IPS-11a (cell line): ENCODE measurements around the gene FBXL7.

ENCODE experiments used
- H3K4me3 ChIP-seq: one replicate; pipeline ENCODE4 v1.5.1; 2013; ENCODE audit warnings: low read depth, low read length, control low read depth

The FBXL7 gene

GRCh38 chr5:15574806-15575325 is 74.9 kb downstream of the FBXL7 start:
- H3K4me3 ChIP-seq = no peak overlapping the region

GRCh38 chr5:15575666-15576065 is 75.7 kb downstream of the FBXL7 start:
- no peak overlapping the region for H3K4me3 ChIP-seq

GRCh38 chr5:15577132-15577531 is 77.2 kb downstream of the FBXL7 start:
- no peak overlapping the region for H3K4me3 ChIP-seq

DNA sequence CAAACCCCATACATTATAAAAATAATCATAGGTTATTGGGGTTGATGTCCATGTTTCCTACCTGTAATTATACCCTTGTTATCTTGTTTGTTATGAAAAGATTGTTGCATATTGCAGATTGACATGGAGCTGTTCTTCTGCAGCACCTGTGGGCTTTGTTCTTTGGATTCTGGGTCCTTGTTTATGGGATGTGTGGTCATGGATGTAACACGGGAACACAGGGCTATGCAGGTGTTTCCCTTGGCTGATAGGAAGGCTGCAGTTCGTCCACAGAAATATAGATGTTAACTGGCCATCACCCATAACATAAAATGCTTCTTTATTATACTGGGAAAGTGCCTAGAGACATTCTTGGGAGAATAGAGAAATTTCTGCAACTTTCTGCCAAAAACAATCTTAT is 77.9 kb downstream of the FBXL7 start:
- no peak overlapping the region for H3K4me3 ChIP-seq

- H3K4me3 ChIP-seq = no peak overlapping the region
Measured at GRCh38 chr5:15579193-15579990, 79.4 kb downstream of the FBXL7 start.

GRCh38 chr5:15584528-15584927 is 84.5 kb downstream of the FBXL7 start:
- no peak overlapping the region for H3K4me3 ChIP-seq

DNA sequence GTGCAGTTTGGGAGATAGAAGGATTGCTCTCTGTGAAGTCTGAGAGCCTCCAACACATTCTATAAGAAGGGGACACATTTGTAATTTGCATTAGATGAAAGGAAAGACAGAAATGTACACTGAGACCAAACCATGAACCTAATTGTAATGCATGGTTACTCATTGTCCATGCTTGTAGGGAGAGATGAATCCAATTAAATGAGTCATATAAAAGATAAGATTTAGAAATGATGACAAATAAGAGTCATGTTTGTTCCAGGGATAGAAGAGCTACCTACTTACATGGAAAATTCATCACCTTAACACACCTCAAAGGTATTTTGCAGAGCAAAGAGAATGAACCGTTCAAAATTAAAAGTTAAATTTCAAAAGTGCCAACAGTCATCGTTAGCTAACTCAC is 85.1 kb downstream of the FBXL7 start:
- no peak overlapping the region for H3K4me3 ChIP-seq

DNA sequence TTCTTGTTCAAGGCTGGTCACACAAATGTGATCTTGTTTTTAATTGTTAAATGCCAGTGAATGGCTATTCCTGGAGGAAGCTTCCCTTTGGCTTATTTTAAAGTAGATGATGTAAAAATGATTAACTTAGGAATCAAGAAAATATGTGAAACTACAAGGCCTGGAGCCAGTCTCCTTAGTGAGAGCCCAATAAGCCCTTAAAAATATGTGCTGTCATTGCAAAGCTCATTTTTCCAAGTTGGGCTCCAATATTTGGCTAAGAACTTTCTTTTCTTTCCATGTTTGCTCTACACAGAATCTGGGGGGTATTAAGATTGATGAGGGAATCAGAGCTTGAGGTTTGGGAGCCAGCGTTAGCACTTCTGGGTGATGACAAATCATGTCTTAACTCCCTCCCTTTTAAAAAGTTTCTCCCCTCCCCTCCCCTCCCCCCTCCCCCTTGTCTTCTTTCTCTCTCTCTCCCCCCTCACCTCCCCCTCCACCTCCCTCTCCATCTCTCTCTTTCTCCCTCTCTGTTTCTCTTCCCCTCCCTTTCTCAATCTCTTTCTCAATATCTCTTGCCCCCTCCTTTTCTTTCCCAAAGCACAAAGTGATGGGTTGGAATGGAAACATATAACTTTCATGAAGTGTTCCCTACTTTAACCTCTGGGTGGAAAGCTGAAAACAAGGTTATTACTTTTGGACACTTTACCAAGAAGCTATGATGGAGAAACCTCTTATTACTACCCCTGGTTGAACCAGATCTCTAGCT is 86.0 kb downstream of the FBXL7 start:
- H3K4me3 ChIP-seq = no peak overlapping the region

GRCh38 chr5:15587916-15588315 is 87.9 kb downstream of the FBXL7 start:
- no peak overlapping the region for H3K4me3 ChIP-seq

DNA sequence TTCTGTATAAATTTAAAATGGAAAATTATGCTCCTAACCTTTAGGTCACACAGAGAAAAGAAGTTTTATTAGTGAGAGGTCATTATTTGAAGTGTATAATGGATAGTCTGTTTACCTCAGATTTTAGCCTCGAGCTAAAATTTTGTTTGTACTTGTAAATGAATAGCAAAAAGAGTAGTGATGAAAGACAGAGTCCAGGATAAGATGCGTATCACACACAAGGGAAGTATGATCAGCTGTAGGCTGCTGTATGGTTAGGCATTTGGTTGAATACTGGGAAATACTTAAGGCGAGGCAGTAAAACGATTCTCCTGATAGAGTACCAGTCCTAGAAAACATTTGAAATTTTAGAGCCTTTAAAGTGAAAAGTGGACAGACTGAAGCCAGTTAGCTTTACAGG is 92.7 kb downstream of the FBXL7 start:
- H3K4me3 ChIP-seq = no peak overlapping the region

- H3K4me3 ChIP-seq = no peak overlapping the region
Measured at GRCh38 chr5:15594977-15595568, 95.1 kb downstream of the FBXL7 start.

GRCh38 chr5:15595929-15596328 is 95.9 kb downstream of the FBXL7 start:
- no peak overlapping the region for H3K4me3 ChIP-seq

GRCh38 chr5:15596936-15597335 is 97.0 kb downstream of the FBXL7 start:
- no peak overlapping the region for H3K4me3 ChIP-seq

DNA sequence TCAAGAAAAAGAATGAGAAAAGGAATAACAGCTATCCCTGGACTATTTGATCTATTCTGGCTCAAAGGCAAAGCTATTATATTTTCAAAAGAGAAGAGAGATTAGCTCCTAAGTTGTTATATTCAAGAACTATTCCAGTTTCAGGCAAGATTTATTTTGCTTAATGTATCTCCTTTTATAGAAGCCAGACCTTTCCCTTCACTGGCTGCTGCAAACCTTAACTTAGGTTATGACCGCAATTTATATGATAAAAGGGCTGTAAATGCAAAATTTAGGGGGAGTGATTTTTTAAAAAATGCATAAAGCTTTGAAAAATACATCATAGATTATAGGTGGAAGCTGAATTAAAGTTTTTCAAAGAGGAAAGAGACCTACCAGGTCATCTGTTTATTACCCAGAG is 97.8 kb downstream of the FBXL7 start:
- H3K4me3 ChIP-seq = no peak overlapping the region

- H3K4me3 ChIP-seq = no peak overlapping the region
Measured at GRCh38 chr5:15598294-15598902, 98.4 kb downstream of the FBXL7 start.

- H3K4me3 ChIP-seq = no peak overlapping the region
Measured at GRCh38 chr5:15600035-15600434, 100.1 kb downstream of the FBXL7 start.

DNA sequence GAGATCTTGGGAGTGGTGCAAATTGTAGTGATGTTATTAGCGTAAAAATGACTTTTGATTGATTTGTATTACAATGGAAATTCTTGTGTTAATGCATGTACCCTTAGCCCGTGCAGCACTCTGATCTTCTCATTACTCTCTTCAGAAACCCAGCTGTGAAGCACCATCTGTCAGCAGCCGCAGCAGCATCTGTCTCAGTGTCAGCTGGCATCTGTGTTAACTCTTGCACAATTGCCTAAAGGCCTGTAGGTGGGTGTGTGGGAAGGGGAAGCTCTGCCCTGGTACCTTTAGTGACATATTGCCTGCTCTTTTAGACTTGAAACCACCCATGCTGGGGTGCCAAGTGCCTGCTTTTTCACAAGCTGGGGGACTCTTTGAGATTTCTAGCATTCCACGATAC is 101.3 kb downstream of the FBXL7 start:
- no peak overlapping the region for H3K4me3 ChIP-seq

DNA sequence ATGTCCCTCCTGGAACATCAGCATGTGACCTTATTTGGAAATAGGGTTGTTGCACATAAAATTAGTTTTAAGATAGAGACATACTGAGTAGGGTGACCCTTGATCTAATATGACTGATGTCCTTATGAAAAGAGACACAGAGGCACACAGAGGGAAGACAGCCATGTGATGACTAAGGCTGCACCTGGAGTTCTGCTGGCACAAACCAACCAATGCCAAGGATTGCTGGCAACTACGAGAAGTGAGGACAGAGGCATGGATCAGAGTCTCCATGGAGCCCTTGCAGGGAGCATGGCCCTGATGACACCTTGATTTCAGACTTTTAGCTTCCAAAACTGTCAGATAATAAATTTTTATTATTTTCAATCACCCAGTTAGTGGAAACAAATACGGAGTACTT is 101.9 kb downstream of the FBXL7 start:
- no peak overlapping the region for H3K4me3 ChIP-seq

GRCh38 chr5:15604986-15605385 is 105.0 kb downstream of the FBXL7 start:
- no peak overlapping the region for H3K4me3 ChIP-seq

GRCh38 chr5:15606197-15606596 is 106.2 kb downstream of the FBXL7 start:
- no peak overlapping the region for H3K4me3 ChIP-seq

GRCh38 chr5:15607076-15607475 is 107.1 kb downstream of the FBXL7 start:
- no peak overlapping the region for H3K4me3 ChIP-seq
